Choroid plexus epithelial cell (primary cell): ENCODE data around the gene CCDC175.

Source experiments
- DNase-seq: peaks from one replicate; pipeline ENCODE4 v3.0.0-alpha.2; 2010; ENCODE audit warnings: low read depth
- H3K4me3 ChIP-seq: 2 replicates; pipeline ENCODE4 v1.5.1; 2011; ENCODE audit warnings: low read depth, mild to moderate bottlenecking, control low read depth, low read length, moderate library complexity
- TF ChIP-seq, protein P1 (sequence below): conservative IDR thresholded peaks from 2 replicates; pipeline ENCODE4 v1.5.1; 2011; ENCODE audit warnings: low read depth, mild to moderate bottlenecking, control low read depth, inconsistent platforms, low read length, moderate library complexity

CCDC175 gene

GRCh38 chr14:59530349-59530748, 46.3 kb downstream of the CCDC175 start:
- no peak for DNase-seq
- H3K4me3 ChIP-seq = no peak overlapping the region
- TF ChIP-seq, protein P1, sequence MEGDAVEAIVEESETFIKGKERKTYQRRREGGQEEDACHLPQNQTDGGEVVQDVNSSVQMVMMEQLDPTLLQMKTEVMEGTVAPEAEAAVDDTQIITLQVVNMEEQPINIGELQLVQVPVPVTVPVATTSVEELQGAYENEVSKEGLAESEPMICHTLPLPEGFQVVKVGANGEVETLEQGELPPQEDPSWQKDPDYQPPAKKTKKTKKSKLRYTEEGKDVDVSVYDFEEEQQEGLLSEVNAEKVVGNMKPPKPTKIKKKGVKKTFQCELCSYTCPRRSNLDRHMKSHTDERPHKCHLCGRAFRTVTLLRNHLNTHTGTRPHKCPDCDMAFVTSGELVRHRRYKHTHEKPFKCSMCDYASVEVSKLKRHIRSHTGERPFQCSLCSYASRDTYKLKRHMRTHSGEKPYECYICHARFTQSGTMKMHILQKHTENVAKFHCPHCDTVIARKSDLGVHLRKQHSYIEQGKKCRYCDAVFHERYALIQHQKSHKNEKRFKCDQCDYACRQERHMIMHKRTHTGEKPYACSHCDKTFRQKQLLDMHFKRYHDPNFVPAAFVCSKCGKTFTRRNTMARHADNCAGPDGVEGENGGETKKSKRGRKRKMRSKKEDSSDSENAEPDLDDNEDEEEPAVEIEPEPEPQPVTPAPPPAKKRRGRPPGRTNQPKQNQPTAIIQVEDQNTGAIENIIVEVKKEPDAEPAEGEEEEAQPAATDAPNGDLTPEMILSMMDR = no peak

DNA sequence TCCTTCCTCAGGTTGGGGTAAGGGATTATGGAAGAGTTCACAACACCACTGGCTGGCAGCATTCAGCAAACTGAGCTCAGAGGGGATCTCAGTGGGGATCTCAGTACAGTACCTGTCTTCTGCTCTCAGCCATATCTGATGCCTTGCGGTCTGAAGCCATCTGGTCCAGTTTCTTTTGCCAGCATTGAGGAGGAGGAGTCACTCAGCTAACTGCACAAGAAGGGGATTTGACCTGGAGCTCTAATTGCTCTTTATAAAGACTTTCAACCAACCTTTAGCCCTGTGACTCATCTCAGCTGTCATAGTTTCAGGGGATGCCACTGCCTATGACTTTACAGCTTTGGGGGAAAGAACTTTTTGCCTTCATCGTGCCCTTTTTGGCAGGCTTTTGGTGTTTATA, 47.4 kb downstream of the CCDC175 start:
- no peak for DNase-seq
- TF ChIP-seq, protein P1 = no peak
- no peak overlapping the region for H3K4me3 ChIP-seq

DNA sequence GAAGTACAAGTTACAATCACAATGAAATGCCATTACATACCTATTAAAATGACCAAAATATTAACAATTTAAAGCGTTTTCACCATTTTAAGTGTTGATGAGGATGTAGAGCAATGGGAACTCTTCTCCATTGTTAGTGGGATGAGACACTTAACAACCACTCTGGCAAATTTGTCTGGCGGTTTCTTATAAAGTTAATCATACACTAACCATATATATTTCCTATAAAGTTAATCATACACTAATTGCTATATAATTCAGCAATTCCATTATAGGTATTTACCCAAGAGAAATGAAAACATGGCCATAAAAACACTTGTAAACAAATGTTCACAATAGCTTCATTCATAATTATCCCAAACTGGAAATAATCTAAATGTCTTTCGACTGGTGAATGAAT, 56.4 kb downstream of the CCDC175 start:
- H3K4me3 ChIP-seq = no peak overlapping the region
- DNase-seq = no peak
- TF ChIP-seq, protein P1 = no peak

DNA sequence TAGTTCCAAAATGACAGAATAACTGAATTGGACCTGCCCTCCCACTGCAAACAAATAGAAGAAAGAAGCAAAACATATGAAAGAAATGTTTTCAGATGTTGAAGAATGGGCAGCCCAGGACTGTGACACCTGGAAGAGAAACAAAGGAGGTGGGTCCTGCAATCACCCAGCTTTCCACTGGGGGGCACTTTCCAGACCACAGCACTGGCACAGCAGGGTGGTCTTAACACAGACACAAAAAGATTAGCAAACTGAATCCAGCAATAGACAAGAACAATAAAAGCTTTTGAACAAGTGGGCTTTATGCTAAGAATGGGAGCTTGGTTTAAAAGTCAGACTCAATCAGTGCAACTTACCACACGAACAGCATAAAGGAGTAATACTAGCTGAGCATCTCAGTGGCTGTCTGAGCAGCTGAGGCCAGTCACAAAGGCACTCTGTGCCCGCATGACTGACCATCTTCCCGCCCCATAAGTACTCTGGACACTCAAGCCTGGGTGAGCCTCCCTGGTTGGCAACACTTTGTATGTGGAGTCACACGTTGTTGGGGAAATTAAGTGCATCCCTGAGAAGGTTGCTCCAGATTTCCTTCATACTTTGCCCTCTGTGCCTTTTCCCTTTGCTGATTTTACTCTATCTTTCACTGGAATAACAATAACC, 64.6 kb downstream of the CCDC175 start:
- peak; percentile 42 for DNase-seq
- H3K4me3 ChIP-seq = no peak overlapping the region
- TF ChIP-seq, protein P1 = peak; percentile 86

DNA sequence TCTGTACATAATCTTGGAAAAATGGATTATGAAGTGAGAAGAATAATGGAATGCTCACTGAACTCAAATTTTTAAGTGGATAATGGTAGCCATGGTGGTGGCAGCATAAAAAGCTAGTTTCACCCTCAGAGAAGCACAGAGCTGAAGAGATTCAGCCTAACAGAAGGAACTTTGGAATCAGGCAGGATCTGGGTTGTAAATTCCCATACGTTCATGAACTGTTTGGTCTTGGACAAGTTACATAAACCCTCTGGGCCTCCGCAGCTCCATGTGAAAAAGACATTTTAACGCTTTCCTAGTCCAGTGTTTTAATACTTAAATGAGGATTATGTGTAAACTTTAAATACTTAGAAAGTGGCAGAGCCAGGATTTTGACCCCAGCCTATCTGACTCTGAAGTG, 65.6 kb downstream of the CCDC175 start:
- DNase-seq = no peak
- TF ChIP-seq, protein P1 = no peak
- no peak overlapping the region for H3K4me3 ChIP-seq

- no peak overlapping the region for H3K4me3 ChIP-seq
- DNase-seq = no peak
- TF ChIP-seq, protein P1 = no peak
Measured at GRCh38 chr14:59510001-59510400, 66.6 kb downstream of the CCDC175 start.

DNA sequence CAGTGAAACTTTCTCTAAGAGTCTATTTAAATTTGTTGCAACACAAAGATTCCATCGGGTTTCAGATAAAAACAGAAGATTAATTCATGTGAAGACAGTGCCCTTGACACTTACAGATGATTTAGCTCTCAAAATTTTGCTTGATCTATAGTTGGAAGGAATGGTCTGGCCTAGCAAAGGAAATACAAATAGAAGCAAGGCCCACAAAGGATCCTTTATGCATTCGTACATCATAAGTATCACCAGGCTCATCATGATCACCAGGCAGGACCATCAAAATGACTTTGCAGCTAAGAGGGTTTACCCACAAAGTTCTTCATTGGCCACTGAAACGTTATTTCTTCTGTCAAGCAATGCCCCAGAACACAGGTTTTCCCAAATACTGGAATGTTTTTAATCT, 67.5 kb downstream of the CCDC175 start:
- no peak overlapping the region for H3K4me3 ChIP-seq
- TF ChIP-seq, protein P1 = no peak
- no peak for DNase-seq
